ENCODE data around the gene CCNQ.
A peak's percentile ranks its signal among the peaks of the same experiment; 100 is the strongest.
"Not testable (repeated sequence)": the region's sequence is repeated elsewhere in the genome, so short reads cannot be mapped to it uniquely, and the experiment has no call there.

Gene CCNQ

GRCh38 chrX:153621949-153622598, 23.1 kb upstream of the CCNQ start:
- DNase-seq: no peak

- no peak for DNase-seq
Measured at GRCh38 chrX:153620576-153620975, 21.6 kb upstream of the CCNQ start.

DNA sequence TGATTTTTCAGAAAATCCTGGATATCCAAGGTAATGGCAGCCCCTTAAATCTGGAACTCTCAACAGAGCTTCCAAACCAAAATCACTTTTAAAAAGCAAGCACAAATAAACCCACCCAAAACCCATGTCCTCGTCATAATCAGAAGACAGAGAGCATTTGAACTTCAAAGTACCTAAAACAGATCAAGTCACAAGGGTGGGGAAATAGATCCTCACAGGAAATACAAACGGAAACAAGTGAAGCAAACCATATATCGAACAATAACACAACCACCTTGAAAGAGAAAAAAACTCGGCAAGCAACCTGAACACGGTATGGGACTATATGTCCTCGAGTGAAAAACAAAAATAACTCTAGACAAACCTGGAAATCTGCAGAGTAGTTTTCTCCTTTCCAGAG, 15.9 kb upstream of the CCNQ start:
- DNase-seq: no peak

- DNase-seq: no peak
Measured at GRCh38 chrX:153612413-153612812, 13.5 kb upstream of the CCNQ start.

GRCh38 chrX:153611298-153612095, 12.6 kb upstream of the CCNQ start:
- no peak for DNase-seq

GRCh38 chrX:153610836-153611213, 11.9 kb upstream of the CCNQ start:
- DNase-seq: no peak

DNA sequence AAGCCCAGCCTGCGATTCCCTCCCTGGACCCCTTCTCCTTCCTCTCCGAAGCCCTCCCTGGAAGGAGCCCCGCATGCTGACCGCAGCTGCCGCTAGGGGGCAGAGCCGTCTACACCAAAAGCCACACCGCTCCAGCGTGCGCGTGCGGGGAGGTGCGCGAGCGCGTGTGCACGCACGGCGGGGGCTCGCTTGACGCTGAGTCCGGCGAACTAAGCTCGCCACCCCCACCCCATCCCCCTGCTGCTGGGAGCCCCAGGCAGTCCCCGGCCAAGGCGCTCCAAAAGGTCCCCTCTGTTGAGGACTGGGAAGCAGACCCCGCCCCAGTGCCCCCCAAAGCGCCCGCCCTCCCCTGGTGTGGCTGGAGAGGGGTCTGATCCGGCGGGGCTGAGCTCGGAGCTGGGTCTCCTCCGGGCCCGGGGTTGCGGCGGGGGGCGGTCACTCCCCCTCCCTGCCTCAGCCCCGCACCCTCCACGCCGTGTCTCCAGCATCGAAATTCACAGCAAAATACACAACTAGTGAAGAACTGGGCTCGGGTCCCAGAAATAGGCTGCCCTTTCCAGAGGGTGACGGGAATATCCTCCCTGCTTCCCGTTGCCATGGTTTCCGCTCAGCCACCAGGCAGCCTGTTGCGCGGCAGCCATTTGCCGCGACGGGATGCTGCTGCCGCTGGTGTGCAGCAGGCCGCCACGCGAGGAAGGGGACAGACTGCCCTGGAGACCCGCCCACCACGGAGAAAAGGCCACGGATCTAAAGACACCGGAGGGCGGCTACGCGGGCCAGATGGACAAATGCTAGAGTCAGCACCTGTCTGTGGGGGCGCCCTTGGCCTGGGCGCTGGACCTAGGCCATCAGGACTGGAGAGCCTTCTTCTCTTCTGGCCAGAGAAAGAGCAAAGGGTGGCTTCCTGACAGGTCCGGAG, 11.2 kb upstream of the CCNQ start:
- DNase-seq: peak; percentile 77

DNA sequence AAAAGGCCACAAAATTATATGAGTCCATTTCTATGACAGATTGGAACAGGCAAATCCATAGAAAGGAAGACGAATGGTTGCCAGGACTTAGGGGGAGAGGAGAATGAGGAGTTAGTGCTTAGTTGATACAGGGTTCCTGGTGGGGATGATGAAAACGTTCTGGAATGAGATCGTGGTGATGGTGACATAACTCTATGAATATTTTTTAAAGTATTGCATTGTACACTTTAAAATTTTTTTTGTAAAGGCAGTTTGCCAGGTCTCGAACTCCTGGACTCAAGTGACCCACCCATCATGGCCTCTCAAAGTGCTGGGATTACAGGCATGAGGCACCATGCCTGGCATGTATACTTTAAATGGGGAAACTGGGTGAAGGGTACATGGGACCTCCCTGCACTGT, 9.9 kb upstream of the CCNQ start:
- no peak for DNase-seq

GRCh38 chrX:153608376-153608775, 9.4 kb upstream of the CCNQ start:
- no peak for DNase-seq

- DNase-seq: no peak
Measured at GRCh38 chrX:153606503-153606902, 7.6 kb upstream of the CCNQ start.

- DNase-seq: not testable (repeated sequence)
Measured at GRCh38 chrX:153604666-153605380, 5.9 kb upstream of the CCNQ start.

DNA sequence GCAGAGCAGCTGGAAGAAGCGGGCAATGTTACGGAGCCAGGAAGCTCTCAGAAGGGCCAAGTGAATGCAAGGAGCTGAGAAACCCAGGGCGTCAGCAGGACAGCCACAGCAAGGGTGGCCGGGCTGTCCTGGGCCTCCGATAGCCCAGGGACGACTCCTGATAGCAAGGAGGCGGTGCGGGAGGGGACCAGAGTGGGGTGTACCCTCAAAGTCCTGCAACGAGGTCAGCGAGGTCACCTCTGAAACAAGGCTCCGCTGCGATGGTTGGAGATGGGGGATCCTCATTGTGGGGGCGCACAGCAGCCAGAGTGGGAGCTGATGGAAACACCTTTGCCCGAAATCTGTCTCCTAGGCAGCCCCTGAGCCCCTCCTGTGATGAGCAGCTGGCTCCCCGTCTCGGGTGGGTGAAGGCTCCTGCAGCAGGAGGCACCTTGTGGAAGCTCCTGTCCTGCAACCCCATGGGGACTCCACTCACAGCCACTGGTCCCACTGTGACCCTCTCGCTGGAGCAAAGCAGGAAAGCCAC, 4.3 kb upstream of the CCNQ start:
- DNase-seq: no peak

DNA sequence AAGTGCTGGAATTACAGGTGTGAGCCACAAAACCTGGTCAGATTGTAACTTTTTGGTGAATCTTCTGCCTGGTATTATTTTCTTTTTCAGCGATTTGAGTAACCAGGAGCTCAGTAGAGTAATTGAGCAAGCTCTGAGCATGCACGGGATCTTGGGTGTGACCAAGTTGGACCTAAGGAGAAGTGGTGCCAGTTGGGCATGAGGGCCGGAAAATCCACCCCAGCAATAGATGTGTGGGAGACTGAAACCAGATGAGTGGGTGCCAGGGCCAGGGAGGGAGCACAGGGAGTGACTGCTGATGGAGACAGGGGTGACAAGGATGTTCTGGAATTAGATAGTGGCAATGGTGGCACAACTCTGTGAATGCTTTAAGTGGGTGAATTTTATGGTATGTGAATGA, 3.7 kb upstream of the CCNQ start:
- no peak for DNase-seq

GRCh38 chrX:153601511-153602110, 2.7 kb upstream of the CCNQ start:
- DNase-seq: no peak

DNA sequence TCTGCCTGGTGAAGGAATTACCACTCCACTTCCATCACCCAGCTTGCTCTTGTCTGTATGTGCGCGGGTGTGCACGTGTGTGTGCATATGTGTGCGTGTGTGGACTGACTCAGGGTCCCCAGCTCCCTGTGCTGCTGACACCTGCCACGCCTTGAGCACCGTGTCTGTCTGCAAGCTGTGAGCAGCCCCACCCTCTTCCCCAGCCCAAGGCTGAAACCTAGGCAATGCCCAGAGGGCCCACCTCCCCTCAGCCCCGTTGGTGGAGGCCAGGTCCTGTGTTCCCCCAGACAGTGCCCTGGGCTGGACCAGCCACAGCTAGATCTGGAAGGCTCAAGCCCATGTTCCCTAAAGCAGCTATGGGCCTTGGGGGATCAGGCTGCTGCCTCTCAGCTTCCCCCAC, 2.0 kb upstream of the CCNQ start:
- no peak for DNase-seq

DNA sequence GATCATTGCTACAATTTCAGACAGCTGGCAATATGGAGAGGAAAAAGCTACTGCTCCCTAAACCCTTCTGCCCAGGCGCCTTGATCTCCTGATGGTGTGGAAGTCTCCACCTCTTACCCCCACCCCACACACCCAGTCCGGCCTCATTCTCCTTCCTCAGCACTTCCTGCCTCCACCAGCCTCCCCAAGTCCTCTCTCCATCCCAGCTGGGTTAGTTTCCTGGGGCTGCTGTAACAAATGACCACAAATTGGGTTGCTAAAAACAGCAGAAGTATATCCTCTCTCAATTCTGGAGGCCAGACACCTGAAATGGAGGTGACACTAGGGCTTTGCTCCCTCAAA, 1.1 kb upstream of the CCNQ start:
- peak; percentile 63 for DNase-seq

DNA sequence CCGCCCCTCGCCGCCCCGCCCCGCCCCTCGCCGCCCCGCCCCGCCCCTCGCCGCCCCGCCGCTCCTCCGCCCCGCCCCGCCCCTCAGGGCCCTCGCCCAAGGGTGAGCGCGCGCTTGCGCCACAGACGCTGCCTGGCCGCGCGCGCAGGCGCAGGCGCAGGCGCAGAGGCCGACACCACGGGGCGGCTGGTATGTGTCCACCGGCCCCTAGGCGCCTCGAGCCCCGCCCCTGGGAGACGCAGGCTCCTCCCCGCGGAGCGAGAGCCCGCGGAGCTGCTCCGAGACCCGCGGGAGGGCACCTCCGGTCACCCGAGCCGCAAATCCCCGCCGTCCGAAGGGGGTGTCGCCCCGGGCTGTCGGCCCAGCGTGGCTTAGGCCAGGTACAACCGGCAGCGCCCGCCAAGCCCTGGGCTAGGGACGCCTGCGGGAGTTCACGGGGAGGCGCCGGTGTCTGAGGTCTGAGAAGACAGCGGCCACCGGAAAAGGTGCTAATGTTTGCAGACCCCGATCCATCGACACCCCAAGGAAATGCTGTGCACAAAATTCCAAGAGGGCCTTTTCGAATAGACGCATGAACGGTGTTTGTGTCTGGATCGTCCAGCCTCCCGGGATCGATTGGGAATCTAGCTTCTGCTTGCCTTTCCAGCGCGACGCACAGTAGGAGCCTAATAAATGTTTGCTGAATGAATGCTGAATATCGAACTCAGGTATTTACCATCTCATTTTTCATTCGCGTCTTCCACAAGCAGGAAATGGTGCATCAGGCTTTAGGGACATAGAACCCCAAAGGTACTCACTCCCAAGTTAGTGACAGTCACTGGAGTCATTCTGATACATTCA, 473 bp upstream of the CCNQ start:
- peak; percentile 92 for DNase-seq

- DNase-seq: no peak
Measured at GRCh38 chrX:153596981-153597750, 1.8 kb downstream of the CCNQ start.

- no peak for DNase-seq
Measured at GRCh38 chrX:153595859-153596857, 2.8 kb downstream of the CCNQ start.

Data from RPMI8226 (cell line).